Measurements from ENCODE around the gene CTIF.

Gene CTIF

GRCh38 chr18:48668466-48669179 lies 129.8 kb downstream of the CTIF start:
- no peak for DNase-seq

GRCh38 chr18:48669180-48669675 lies 130.4 kb downstream of the CTIF start:
- no peak for DNase-seq

- DNase-seq = no peak
These were observed 131.3 kb downstream of the CTIF start for GRCh38 chr18:48669991-48670750.

- no peak for DNase-seq
These were observed 132.1 kb downstream of the CTIF start for GRCh38 chr18:48670751-48671560.

- no peak for DNase-seq
These were observed 132.7 kb downstream of the CTIF start for GRCh38 chr18:48671561-48671945.

- DNase-seq = no peak
These were observed 134.0 kb downstream of the CTIF start for GRCh38 chr18:48672671-48673340.

GRCh38 chr18:48673456-48673852 lies 134.6 kb downstream of the CTIF start:
- no peak for DNase-seq

GRCh38 chr18:48673853-48674721 lies 135.3 kb downstream of the CTIF start:
- DNase-seq = no peak

GRCh38 chr18:48674758-48675351 lies 136.0 kb downstream of the CTIF start:
- DNase-seq = no peak

GRCh38 chr18:48675352-48675761 lies 136.5 kb downstream of the CTIF start:
- peak; percentile 19 to 90 (median 78) for DNase-seq

- DNase-seq = no peak
These were observed 137.1 kb downstream of the CTIF start for GRCh38 chr18:48675912-48676311.

GRCh38 chr18:48676346-48676745 lies 137.5 kb downstream of the CTIF start:
- DNase-seq = peak in 1 of 14 donors; percentile 41

GRCh38 chr18:48676756-48677368 lies 138.0 kb downstream of the CTIF start:
- DNase-seq = peak in 11 of 14 donors; percentile 31 to 74 (median 57)

- no peak for DNase-seq
These were observed 139.6 kb downstream of the CTIF start for GRCh38 chr18:48678237-48679115.

GRCh38 chr18:48679236-48679635 lies 140.4 kb downstream of the CTIF start:
- DNase-seq = no peak

- DNase-seq = peak in 12 of 14 donors; percentile 32 to 85 (median 50)
These were observed 141.8 kb downstream of the CTIF start for GRCh38 chr18:48680339-48681250.

GRCh38 chr18:48682768-48683167 lies 143.9 kb downstream of the CTIF start:
- DNase-seq = no peak

- no peak for DNase-seq
These were observed 144.4 kb downstream of the CTIF start for GRCh38 chr18:48683197-48683596.

Measured in C1 segment of cervical spinal cord (tissue), 14 donors.